ENCODE data around the gene CDCA8. TPM values are rescaled to one million over a fixed set of nuclear protein-coding genes. Genes with fewer than 3 reads are reported as not detected.

Gene CDCA8
- total RNA-seq, 1 donor from 2014 or later: 13.5 TPM

DNA sequence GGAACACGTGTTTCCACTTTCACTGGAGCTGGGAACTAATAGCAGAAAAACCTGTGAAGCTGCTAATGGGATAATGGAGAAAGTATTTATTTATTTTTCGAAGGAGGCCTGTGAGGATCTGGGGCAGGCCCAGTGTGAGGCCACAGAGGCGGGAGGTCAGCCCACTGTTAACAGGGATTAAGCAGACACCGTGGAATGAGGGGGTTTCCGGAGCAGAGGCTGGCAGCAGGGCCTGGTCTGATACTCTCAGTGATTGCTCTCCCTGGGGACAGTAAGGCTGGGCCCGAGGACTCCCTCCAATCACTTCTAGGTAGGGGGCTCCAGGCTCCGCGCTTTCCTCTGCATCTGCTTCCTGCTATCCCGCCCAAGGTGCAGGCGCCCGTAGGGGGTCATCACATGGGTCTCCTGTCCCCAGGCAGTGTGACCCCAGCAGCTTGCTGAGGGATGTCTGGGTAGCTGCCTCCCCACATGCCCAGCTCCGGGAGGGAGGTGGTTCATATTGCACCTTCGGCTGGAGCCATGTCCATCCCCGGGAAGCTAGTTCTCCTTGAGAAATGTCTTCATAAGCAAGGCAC, 28.8 kb upstream of the CDCA8 start:
- no peak overlapping the region for H3K4me3 Mint-ChIP-seq
- H3K9me3 Mint-ChIP-seq: no peaks in the 10 kb centered on the region
- TF ChIP-seq, protein P1, sequence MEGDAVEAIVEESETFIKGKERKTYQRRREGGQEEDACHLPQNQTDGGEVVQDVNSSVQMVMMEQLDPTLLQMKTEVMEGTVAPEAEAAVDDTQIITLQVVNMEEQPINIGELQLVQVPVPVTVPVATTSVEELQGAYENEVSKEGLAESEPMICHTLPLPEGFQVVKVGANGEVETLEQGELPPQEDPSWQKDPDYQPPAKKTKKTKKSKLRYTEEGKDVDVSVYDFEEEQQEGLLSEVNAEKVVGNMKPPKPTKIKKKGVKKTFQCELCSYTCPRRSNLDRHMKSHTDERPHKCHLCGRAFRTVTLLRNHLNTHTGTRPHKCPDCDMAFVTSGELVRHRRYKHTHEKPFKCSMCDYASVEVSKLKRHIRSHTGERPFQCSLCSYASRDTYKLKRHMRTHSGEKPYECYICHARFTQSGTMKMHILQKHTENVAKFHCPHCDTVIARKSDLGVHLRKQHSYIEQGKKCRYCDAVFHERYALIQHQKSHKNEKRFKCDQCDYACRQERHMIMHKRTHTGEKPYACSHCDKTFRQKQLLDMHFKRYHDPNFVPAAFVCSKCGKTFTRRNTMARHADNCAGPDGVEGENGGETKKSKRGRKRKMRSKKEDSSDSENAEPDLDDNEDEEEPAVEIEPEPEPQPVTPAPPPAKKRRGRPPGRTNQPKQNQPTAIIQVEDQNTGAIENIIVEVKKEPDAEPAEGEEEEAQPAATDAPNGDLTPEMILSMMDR (IDR thresholded peaks at IDR 0.05; ENCODE audit: unreplicated experiment): no peak
- H3K27me3 Mint-ChIP-seq (ENCODE audit: low read depth): peaks cover 25% of the 10 kb centered on the region
- no peak overlapping the region for H3K27ac Mint-ChIP-seq
- no peaks in the 10 kb centered on the region for H3K36me3 Mint-ChIP-seq
- H3K4me1 Mint-ChIP-seq: peaks cover 5% of the 10 kb centered on the region
- DNase-seq (ENCODE audit: low spot score in 2 of 2, unreplicated experiment in 2 of 2): no peak

DNA sequence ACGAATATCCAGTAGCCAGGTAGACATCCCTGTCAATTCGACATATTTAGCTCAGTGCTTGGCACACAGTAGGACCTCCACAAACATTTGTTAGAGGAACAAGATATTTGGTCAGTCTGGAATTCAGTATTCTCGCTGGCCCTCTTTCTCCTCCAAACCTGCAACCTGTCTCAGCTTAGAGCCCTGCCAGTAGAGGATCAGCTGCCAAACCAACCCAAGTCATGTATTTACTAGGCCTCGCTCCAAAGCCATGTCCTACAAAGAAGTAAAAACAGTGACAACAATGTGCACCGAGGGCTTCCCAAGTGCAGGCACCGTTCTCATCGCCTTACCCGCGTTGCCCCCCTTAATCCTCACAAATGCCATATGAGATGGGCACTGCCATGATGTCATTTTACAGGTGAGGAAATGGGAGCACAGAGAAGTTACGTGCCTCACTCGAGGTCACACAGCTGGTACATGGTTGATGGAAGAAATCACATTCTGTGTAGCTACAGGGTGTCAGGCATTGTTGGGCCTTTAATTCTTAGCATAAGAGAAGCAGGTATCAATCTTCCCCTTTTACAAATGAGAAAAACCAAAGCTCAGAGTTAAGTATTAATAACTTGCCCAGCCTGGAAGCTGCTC, 26.0 kb upstream of the CDCA8 start:
- TF ChIP-seq, protein P1 (IDR thresholded peaks at IDR 0.05; ENCODE audit: unreplicated experiment): no peak
- DNase-seq (ENCODE audit: low spot score in 2 of 2, unreplicated experiment in 2 of 2): no peak
- H3K4me1 Mint-ChIP-seq: no peaks in the 10 kb centered on the region
- H3K27me3 Mint-ChIP-seq (ENCODE audit: low read depth): peaks cover 14% of the 10 kb centered on the region
- no peak overlapping the region for H3K27ac Mint-ChIP-seq
- no peak overlapping the region for H3K4me3 Mint-ChIP-seq
- H3K36me3 Mint-ChIP-seq: no peaks in the 10 kb centered on the region
- no peaks in the 10 kb centered on the region for H3K9me3 Mint-ChIP-seq

DNA sequence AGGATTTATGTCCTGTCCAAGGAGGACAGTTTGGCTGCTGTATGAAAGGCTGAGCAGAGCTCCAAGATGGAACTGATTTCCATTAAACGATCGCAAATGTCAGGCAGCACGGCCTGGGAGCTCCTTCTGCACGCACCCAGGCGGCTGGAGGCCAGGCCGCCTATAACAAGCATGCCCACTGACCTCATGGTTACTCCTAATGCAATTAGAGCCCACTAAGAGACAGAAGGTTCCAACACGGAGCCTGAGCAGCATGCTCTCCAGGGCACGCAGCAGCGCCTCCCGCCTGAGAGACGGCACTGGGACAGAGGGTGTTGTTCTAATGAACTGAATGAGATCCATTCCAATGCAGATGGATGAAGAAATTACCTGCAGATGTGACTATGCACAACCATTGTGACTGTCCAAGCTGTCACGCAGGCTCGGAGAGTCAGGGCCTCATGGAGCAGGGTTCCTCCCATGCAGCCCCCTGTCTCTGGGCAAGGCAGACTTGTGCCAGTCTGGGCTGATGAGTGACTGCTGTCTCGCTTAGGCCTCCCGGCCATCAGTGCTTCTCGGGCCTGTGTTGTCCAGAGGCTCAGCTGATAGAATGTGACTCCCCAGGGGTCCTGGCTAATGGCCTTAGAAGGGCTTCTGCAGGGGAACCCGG, 25.2 kb upstream of the CDCA8 start:
- no peak for DNase-seq (ENCODE audit: low spot score in 2 of 2, unreplicated experiment in 2 of 2)
- Mint-ChIP-seq H3K4me3 (no peak overlapping the region), H3K27ac (no peak overlapping the region), H3K27me3 (ENCODE audit: low read depth) (peaks cover 21% of the 10 kb centered on the region), H3K9me3 (no peaks in the 10 kb centered on the region), H3K36me3 (no peaks in the 10 kb centered on the region), H3K4me1 (no peaks in the 10 kb centered on the region)
- TF ChIP-seq, protein P1 (IDR thresholded peaks at IDR 0.05; ENCODE audit: unreplicated experiment): no peak

DNA sequence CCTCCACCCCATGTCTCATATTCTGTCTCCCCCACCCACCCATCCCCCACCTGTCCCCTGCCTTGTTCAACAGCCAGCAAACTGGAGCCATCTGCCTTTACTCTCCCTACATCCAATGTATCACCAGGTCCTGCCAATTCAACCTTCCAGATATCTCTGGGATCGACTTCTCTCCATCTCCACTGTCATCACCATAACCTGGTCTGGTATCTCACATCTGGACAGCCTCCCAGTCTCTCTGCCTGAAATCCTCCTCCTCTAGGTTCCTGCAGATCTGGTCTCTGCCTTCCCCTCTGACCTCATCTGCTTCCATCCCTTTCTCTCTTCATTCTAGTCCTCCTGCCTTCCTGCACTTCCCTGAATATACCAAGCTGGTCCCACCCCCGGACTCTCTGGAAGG, 22.2 kb upstream of the CDCA8 start:
- Mint-ChIP-seq H3K4me1 (no peaks in the 10 kb centered on the region), H3K27ac (no peak overlapping the region), H3K9me3 (no peaks in the 10 kb centered on the region), H3K36me3 (no peaks in the 10 kb centered on the region), H3K27me3 (ENCODE audit: low read depth) (peaks cover 39% of the 10 kb centered on the region), H3K4me3 (no peak overlapping the region)
- TF ChIP-seq, protein P1 (IDR thresholded peaks at IDR 0.05; ENCODE audit: unreplicated experiment): no peak
- no peak for DNase-seq (ENCODE audit: low spot score in 2 of 2, unreplicated experiment in 2 of 2)

DNA sequence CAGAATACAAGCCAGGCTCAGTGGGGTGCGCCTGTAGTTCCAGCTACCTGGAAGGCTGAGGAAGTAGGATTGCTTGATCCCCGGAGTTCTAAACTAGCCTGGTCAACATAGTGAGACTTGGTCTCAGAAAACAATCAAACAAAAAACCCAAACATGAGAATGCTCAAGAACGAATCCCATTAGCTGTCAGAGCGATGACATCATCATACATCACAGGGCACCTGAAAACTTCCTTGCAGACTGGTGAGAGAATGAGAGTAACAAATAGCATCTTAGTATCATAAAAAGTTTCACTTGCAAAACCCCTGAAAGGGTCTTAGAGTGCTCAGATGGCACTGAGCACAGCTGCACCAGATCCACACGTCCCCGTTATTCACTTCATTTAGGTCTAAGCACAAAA, 21.1 kb upstream of the CDCA8 start:
- TF ChIP-seq, protein P1 (IDR thresholded peaks at IDR 0.05; ENCODE audit: unreplicated experiment): no peak
- no peak overlapping the region for H3K27ac Mint-ChIP-seq
- H3K27me3 Mint-ChIP-seq (ENCODE audit: low read depth): peaks cover 44% of the 10 kb centered on the region
- no peak for DNase-seq (ENCODE audit: low spot score in 2 of 2, unreplicated experiment in 2 of 2)
- no peaks in the 10 kb centered on the region for H3K36me3 Mint-ChIP-seq
- no peak overlapping the region for H3K4me3 Mint-ChIP-seq
- no peaks in the 10 kb centered on the region for H3K4me1 Mint-ChIP-seq
- no peaks in the 10 kb centered on the region for H3K9me3 Mint-ChIP-seq

All from mesothelial cell of epicardium (in vitro differentiated cells).